IMR-90 (cell line): Measurements from ENCODE around the gene AMN.

Experiments used
- BHLHE40 ChIP-seq: fragments of 150-350 bp; IDR thresholded peaks from 2 replicates; pipeline ENCODE4 v1.6.1; 2016; ENCODE audit warnings: mild to moderate bottlenecking, low read depth, low read length
- CEBPB ChIP-seq: IDR thresholded peaks from 2 replicates; pipeline ENCODE4 v1.6.1; 2012; ENCODE audit warnings: low read depth, low read length, improper control_type of control experiment
- FOS ChIP-seq: fragments of 150-350 bp; IDR thresholded peaks from 2 replicates; pipeline ENCODE4 v1.6.1; 2016; ENCODE audit warnings: low read depth, low read length
- MAZ ChIP-seq: IDR thresholded peaks from 2 replicates; pipeline ENCODE4 v1.6.1; 2012; ENCODE audit warnings: low read depth, mild to moderate bottlenecking, low read length, improper control_type of control experiment, moderate library complexity, borderline replicate concordance
- POLR2A ChIP-seq: IDR thresholded peaks from 2 replicates; pipeline ENCODE4 v1.6.1; 2012; ENCODE audit warnings: mild to moderate bottlenecking, low read depth, low read length
- RCOR1 ChIP-seq: IDR thresholded peaks from 2 replicates; pipeline ENCODE4 v1.6.1; 2012; ENCODE audit warnings: mild to moderate bottlenecking, low read length, improper control_type of control experiment; ENCODE audit not compliant: insufficient replicate concordance
- RFX5 ChIP-seq: IDR thresholded peaks from 2 replicates; pipeline ENCODE4 v1.8.0; 2012; ENCODE audit warnings: low read depth, mild to moderate bottlenecking, low read length, moderate library complexity
- SMC3 ChIP-seq: fragments of 150-350 bp; IDR thresholded peaks from 2 replicates; pipeline ENCODE4 v1.6.1; 2016; ENCODE audit warnings: low read depth, mild to moderate bottlenecking, antibody characterized with exemption, low read length, moderate library complexity
- TF ChIP-seq, protein P1 (sequence below): conservative IDR thresholded peaks from 2 replicates; pipeline ENCODE4 v1.5.1; 2012; ENCODE audit warnings: mild to moderate bottlenecking, low read depth, low read length, improper control_type of control experiment

DNA sequence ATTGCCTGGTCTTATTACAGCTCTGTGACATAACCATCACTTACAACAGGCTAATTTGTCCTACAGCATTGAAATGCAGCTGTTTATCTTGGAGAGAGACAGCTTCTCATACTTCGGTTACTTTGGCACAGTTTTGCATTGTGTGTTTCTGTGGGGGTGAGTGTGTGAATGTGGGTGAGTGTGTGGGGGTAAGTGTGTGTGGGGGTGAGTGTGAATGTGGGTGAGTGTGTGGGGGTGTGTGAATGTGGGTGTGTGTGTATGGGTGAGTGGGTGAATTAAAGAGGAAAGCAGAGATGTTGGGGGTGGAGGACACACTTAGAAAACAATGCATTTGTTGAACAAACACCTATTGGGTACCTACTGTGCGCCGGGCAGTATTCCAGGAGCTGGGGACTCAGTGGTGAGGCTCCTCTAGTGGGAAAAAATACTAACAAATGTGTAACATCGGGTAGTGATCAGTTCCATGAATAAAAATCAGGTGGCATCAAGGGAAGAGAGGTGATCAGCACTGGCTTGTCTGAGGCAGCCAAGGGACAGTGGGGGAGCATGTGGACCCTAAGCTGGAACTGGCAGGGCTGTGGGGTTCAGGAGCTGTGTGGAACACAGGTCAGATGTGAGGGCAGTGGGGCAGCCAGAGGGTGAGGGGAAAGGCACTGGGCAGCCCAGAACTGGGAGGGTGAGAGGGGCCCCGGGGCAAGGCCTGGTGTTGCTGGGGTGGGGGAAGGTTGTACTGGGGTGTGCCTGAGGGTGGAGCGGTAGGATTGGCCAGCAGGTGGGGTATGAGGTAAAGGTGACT lies 44.1 kb upstream of the AMN start:
- TF ChIP-seq, protein P1, sequence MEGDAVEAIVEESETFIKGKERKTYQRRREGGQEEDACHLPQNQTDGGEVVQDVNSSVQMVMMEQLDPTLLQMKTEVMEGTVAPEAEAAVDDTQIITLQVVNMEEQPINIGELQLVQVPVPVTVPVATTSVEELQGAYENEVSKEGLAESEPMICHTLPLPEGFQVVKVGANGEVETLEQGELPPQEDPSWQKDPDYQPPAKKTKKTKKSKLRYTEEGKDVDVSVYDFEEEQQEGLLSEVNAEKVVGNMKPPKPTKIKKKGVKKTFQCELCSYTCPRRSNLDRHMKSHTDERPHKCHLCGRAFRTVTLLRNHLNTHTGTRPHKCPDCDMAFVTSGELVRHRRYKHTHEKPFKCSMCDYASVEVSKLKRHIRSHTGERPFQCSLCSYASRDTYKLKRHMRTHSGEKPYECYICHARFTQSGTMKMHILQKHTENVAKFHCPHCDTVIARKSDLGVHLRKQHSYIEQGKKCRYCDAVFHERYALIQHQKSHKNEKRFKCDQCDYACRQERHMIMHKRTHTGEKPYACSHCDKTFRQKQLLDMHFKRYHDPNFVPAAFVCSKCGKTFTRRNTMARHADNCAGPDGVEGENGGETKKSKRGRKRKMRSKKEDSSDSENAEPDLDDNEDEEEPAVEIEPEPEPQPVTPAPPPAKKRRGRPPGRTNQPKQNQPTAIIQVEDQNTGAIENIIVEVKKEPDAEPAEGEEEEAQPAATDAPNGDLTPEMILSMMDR = no peak
- TF ChIP-seq MAZ = no peak
- TF ChIP-seq RFX5 = no peak
- no peak for TF ChIP-seq POLR2A
- no peak for TF ChIP-seq SMC3
- no peak for TF ChIP-seq FOS
- no peak for TF ChIP-seq CEBPB
- no peak for TF ChIP-seq RCOR1
- no peak for TF ChIP-seq BHLHE40
